HCT116 (cell line): Measurements from ENCODE around the gene CACNA1C. TPM values are rescaled to one million over a fixed set of nuclear protein-coding genes. Genes with fewer than 3 reads are reported as not detected.

Source experiments
- ATAC-seq: fragments of 200-7000 bp; cut with Tn5 transposase; 2 replicates; pipeline ENCODE4 v1.9.1; 2020; ENCODE audit warnings: mild to moderate bottlenecking, moderate library complexity
- BruUV-seq: library from RNA; stranded (reverse); fragments of 400-500 nt; replicated peaks from 2 replicates; lab custom pipeline; 2021; lab: Mats Ljungman, UMichigan
- CTCF ChIA-PET: fragments of 300-600 bp; sonication (Branson Sonifier 250); formaldehyde crosslinking; loops from one replicate; lab custom pipeline; 2021; ENCODE audit warnings: antibody characterized with exemption; lab: Charles Lee
- POLR2A ChIA-PET: fragments of 300-600, 350-600 bp; sonication (Branson Sonifier 250); formaldehyde crosslinking; loops from one replicate; lab custom pipeline; 2021; ENCODE audit warnings: antibody characterized with exemption; lab: Charles Lee
- RAD21 ChIA-PET, 2 experiments: fragments of 300-600 bp; sonication (Branson Sonifier 250); formaldehyde crosslinking; loops; one replicate each; lab custom pipeline; 2023; ENCODE audit warnings: low total read pairs in 2 of 2; ENCODE audit not compliant: uncharacterized antibody in 2 of 2, unreplicated experiment in 2 of 2, low non-redundant PET in 1 of 2; lab: Charles Lee
- DNase-seq: peaks from one replicate; pipeline ENCODE4 v3.0.0-alpha.2; 2010; ENCODE audit warnings: low read depth, low spot score
- H2AFZ ChIP-seq: fragments of 200-600 bp; shearing (Covaris generic), sonication (generic); 2 replicates; pipeline ENCODE4 v1.6.1; 2017; ENCODE audit warnings: low read depth, mixed run types, mixed read lengths, antibody characterized with exemption, low read length; ENCODE audit not compliant: poor library complexity, severe bottlenecking
- H3K27ac ChIP-seq: 2 replicates; pipeline ENCODE4 v1.5.1; 2012; ENCODE audit warnings: low read depth, low read length
- H3K27me3 ChIP-seq: fragments of 200-600 bp; sonication (generic); 2 replicates; pipeline ENCODE4 v1.6.1; 2016; ENCODE audit warnings: mixed run types, low read length, mixed read lengths; ENCODE audit not compliant: insufficient read depth
- H3K36me3 ChIP-seq, 2 experiments: fragments of 200-500 bp in 1 of 2; fragments of 200-600 bp in 1 of 2; sonication (Bioruptor generic) in 1 of 2; sonication (generic) in 1 of 2; 2 replicates each; pipeline versions ENCODE4 v1.5.1 to v1.6.1; 2014 to 2016; ENCODE audit warnings: low read length in 2 of 2, inconsistent platforms in 1 of 2, mixed read lengths in 1 of 2, mixed run types in 1 of 2; ENCODE audit not compliant: insufficient read depth in 2 of 2, control insufficient read depth in 1 of 2
- H3K4me1 ChIP-seq, 2 experiments: fragments of 200-600 bp in 1 of 2; sonication (generic) in 1 of 2; 2 replicates each; pipeline versions ENCODE4 v1.5.1 to v1.6.1; 2012 to 2017; ENCODE audit warnings: low read length in 2 of 2, inconsistent platforms in 1 of 2, mild to moderate bottlenecking in 1 of 2, mixed read lengths in 1 of 2, mixed run types in 1 of 2, moderate library complexity in 1 of 2; ENCODE audit not compliant: insufficient read depth in 2 of 2, control insufficient read depth in 1 of 2
- H3K4me2 ChIP-seq: fragments of 200-600 bp; sonication (generic); 2 replicates; pipeline ENCODE4 v1.6.1; 2017; ENCODE audit warnings: mixed run types, low read length, mixed read lengths
- H3K4me3 ChIP-seq, 2 experiments: fragments of 200-600 bp in 1 of 2; sonication (generic) in 1 of 2; replicated peaks in 1 of 2; 2 replicates each; pipeline ENCODE4 v1.5.1; 2011 to 2016; ENCODE audit warnings: low read length in 2 of 2, control low read depth in 1 of 2, low read depth in 1 of 2, mild to moderate bottlenecking in 1 of 2, mixed read lengths in 1 of 2, mixed run types in 1 of 2
- H3K79me2 ChIP-seq: fragments of 200-600 bp; sonication (generic); 2 replicates; pipeline ENCODE4 v1.6.1; 2017; ENCODE audit warnings: mild to moderate bottlenecking, mixed run types, low read length, moderate library complexity, mixed read lengths; ENCODE audit not compliant: insufficient read depth
- H3K9ac ChIP-seq: fragments of 200-600 bp; sonication (generic); 2 replicates; pipeline ENCODE4 v1.6.1; 2016; ENCODE audit warnings: low read length, mixed read lengths
- H3K9me2 ChIP-seq: fragments of 200-600 bp; sonication (generic), shearing (Covaris generic); 2 replicates; pipeline ENCODE4 v1.6.1; 2017; ENCODE audit warnings: mixed run types, mild to moderate bottlenecking, moderate library complexity; ENCODE audit not compliant: insufficient read depth
- H3K9me3 ChIP-seq, 2 experiments: fragments of 200-500 bp in 1 of 2; fragments of 200-600 bp in 1 of 2; sonication (Bioruptor generic) in 1 of 2; sonication (generic) in 1 of 2; 2 replicates each; pipeline ENCODE4 v1.6.1; 2014 to 2017; ENCODE audit warnings: low read length in 2 of 2, mixed read lengths in 2 of 2, inconsistent platforms in 1 of 2, low read depth in 1 of 2, mild to moderate bottlenecking in 1 of 2, mixed run types in 1 of 2, moderate library complexity in 1 of 2; ENCODE audit not compliant: control insufficient read depth in 1 of 2, insufficient read depth in 1 of 2
- H4K20me1 ChIP-seq: fragments of 200-600 bp; sonication (generic), shearing (Covaris generic); 2 replicates; pipeline ENCODE4 v1.6.1; 2017; ENCODE audit warnings: mixed run types, mild to moderate bottlenecking, moderate library complexity; ENCODE audit not compliant: insufficient read depth
- JUND ChIP-seq: IDR thresholded peaks from 2 replicates; pipeline ENCODE4 v1.6.1; 2012
- POLR2AphosphoS5 ChIP-seq: IDR thresholded peaks from 2 replicates; pipeline ENCODE4 v1.6.1; 2011; ENCODE audit warnings: mild to moderate bottlenecking, low read depth, low read length, moderate library complexity
- intact Hi-C: fragments of 100-400 bp; cut with micrococcal nuclease; formaldehyde crosslinking; loops from 2 replicates; pipeline ENCODE4 v1.10.0; 2022
- total RNA-seq: library from RNA; stranded (reverse); gene quantifications from one replicate; pipeline ENCODE4 v1.2.1, GENCODE V29; 2021; ENCODE audit not compliant: unreplicated experiment
- TF ChIP-seq, protein P1 (sequence below), 3 experiments: fragments of 200-600 bp in 1 of 3; sonication (generic) in 1 of 3; IDR thresholded peaks in 2 of 3; conservative IDR thresholded peaks in 1 of 3; 2 replicates each; pipeline ENCODE4 v1.5.1; 2012 to 2017; ENCODE audit warnings: low read depth in 2 of 3, low read length in 2 of 3, antibody characterized with exemption in 1 of 3, borderline replicate concordance in 1 of 3, control low read depth in 1 of 3, mild to moderate bottlenecking in 1 of 3, mixed read lengths in 1 of 3, mixed run types in 1 of 3, moderate library complexity in 1 of 3; ENCODE audit not compliant: insufficient read depth in 1 of 3
- TF ChIP-seq, protein P2 (sequence below): IDR thresholded peaks from 2 replicates; pipeline ENCODE4 v1.6.1; 2012
- TF ChIP-seq, protein P3 (sequence below): IDR thresholded peaks from 2 replicates; pipeline ENCODE4 v1.6.1; 2012; ENCODE audit warnings: low read depth

The CACNA1C gene
- total RNA-seq, 1 experiment from 2014 or later = 0.05 TPM

DNA sequence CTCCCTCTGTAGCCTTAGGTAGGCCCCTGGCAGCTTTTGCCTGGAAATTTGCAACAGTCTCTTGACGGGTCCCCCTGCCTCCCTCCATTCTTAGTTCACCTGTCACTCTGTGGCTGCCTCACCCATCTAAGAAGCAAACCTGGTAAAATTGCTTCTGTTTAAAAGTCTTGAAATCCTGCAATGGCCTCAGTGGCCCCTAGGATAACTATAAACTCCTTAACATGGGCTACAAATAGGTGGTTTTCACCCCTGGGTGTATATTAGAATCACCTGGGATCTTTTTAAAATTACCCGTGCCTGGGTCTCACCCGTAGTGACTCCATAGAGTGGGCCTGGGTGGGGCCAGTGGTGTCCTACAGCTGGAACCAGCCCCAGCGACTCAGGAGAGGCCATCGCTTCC, 332.7 kb downstream of the CACNA1C start:
- intact Hi-C loops = loop anchor here (10.0 kb wide), 1 partner anchor 199 kb away; no protein-coding TSS in a partner anchor
- ChIA-PET POLR2A (no interaction called here), CTCF (no interaction called here), RAD21 (no interaction called here)
- Histone ChIP-seq H3K36me3 (no peaks in the 10 kb centered on the region), H3K27ac (no peak overlapping the region), H4K20me1 (no peaks in the 10 kb centered on the region), H3K4me1 (peaks cover 0 to 10% of the 10 kb centered on the region in 2 experiments; a peak in 2 of 4 replicates), H2AFZ (no peak overlapping the region), H3K4me3 (no peak overlapping the region), H3K4me2 (no peak overlapping the region), H3K79me2 (no peaks in the 10 kb centered on the region), H3K9me2 (no peaks in the 10 kb centered on the region), H3K9me3 (no peaks in the 10 kb centered on the region), H3K27me3 (peaks cover 5% of the 10 kb centered on the region; the same call in 1 of the 2 replicates), H3K9ac (no peak overlapping the region)
- TF ChIP-seq POLR2AphosphoS5 (no peak), JUND (no peak)
- TF ChIP-seq, protein P1, sequence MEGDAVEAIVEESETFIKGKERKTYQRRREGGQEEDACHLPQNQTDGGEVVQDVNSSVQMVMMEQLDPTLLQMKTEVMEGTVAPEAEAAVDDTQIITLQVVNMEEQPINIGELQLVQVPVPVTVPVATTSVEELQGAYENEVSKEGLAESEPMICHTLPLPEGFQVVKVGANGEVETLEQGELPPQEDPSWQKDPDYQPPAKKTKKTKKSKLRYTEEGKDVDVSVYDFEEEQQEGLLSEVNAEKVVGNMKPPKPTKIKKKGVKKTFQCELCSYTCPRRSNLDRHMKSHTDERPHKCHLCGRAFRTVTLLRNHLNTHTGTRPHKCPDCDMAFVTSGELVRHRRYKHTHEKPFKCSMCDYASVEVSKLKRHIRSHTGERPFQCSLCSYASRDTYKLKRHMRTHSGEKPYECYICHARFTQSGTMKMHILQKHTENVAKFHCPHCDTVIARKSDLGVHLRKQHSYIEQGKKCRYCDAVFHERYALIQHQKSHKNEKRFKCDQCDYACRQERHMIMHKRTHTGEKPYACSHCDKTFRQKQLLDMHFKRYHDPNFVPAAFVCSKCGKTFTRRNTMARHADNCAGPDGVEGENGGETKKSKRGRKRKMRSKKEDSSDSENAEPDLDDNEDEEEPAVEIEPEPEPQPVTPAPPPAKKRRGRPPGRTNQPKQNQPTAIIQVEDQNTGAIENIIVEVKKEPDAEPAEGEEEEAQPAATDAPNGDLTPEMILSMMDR (IDR thresholded peaks at IDR 0.05 in 2 of 3, conservative IDR thresholded peaks at IDR 0.05 in 1 of 3; ENCODE audit: borderline replicate concordance in 1 of 3, insufficient read depth in 1 of 3, low read depth in 2 of 3, low read length in 2 of 3) = no peak
- TF ChIP-seq, protein P2, sequence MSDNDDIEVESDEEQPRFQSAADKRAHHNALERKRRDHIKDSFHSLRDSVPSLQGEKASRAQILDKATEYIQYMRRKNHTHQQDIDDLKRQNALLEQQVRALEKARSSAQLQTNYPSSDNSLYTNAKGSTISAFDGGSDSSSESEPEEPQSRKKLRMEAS = no peak
- TF ChIP-seq, protein P3, sequence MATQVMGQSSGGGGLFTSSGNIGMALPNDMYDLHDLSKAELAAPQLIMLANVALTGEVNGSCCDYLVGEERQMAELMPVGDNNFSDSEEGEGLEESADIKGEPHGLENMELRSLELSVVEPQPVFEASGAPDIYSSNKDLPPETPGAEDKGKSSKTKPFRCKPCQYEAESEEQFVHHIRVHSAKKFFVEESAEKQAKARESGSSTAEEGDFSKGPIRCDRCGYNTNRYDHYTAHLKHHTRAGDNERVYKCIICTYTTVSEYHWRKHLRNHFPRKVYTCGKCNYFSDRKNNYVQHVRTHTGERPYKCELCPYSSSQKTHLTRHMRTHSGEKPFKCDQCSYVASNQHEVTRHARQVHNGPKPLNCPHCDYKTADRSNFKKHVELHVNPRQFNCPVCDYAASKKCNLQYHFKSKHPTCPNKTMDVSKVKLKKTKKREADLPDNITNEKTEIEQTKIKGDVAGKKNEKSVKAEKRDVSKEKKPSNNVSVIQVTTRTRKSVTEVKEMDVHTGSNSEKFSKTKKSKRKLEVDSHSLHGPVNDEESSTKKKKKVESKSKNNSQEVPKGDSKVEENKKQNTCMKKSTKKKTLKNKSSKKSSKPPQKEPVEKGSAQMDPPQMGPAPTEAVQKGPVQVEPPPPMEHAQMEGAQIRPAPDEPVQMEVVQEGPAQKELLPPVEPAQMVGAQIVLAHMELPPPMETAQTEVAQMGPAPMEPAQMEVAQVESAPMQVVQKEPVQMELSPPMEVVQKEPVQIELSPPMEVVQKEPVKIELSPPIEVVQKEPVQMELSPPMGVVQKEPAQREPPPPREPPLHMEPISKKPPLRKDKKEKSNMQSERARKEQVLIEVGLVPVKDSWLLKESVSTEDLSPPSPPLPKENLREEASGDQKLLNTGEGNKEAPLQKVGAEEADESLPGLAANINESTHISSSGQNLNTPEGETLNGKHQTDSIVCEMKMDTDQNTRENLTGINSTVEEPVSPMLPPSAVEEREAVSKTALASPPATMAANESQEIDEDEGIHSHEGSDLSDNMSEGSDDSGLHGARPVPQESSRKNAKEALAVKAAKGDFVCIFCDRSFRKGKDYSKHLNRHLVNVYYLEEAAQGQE = no peak
- DNase-seq = no peak
- ATAC-seq = no peak
- no TSS peak for BruUV-seq
